Prostate gland (tissue), 2 donors: Measurements from ENCODE around the gene PCDHAC2. TPM values are rescaled to one million over a fixed set of nuclear protein-coding genes. Genes with fewer than 3 reads are reported as not detected.

Experiments
- DNase-seq: peaks from one replicate; pipeline ENCODE4 v3.0.0-alpha.2; 2019; ENCODE audit warnings: low spot score
- H3K27ac ChIP-seq, 2 donors: fragments of 200-600 bp; sonication (generic); 2 replicates each; pipeline ENCODE4 v1.5.1; 2017 to 2019
- H3K27me3 ChIP-seq: fragments of 200-600 bp; sonication (generic); replicated peaks from 2 replicates; pipeline ENCODE4 v1.5.1; 2019; ENCODE audit not compliant: insufficient read depth
- H3K36me3 ChIP-seq, 2 donors: fragments of 200-600 bp; sonication (generic); 1 replicate in 1 of 2; 2 replicates in 1 of 2; pipeline versions ENCODE4 v1.5.1 to v1.8.1; 2017 to 2019
- H3K4me1 ChIP-seq: fragments of 200-600 bp; sonication (generic); replicated peaks from 2 replicates; pipeline ENCODE4 v1.5.1; 2019
- H3K4me3 ChIP-seq, 2 donors: fragments of 200-600 bp; sonication (generic); 2 replicates each; pipeline ENCODE4 v1.5.1; 2017 to 2019
- H3K9me3 ChIP-seq: fragments of 200-600 bp; sonication (generic); 2 replicates; pipeline ENCODE4 v1.5.1; 2017
- CTCF ChIP-seq, 4 experiments: fragments of 200-600 bp in 2 of 4; fragments of 450-650 bp in 2 of 4; sonication (generic) in 2 of 4; IDR thresholded peaks; 1 replicate in 3 of 4; 2 replicates in 1 of 4; pipeline ENCODE4 v1.5.1; 2016 to 2019; ENCODE audit warnings: antibody characterized with exemption in 4 of 4, mild to moderate bottlenecking in 2 of 4, moderate library complexity in 2 of 4
- POLR2A ChIP-seq: fragments of 450-650 bp; IDR thresholded peaks from one replicate; pipeline ENCODE4 v1.6.1; 2016; ENCODE audit warnings: antibody characterized with exemption, mild to moderate bottlenecking
- POLR2AphosphoS5 ChIP-seq: sonication (generic); formaldehyde crosslinking; IDR thresholded peaks from one replicate; pipeline ENCODE4 v1.6.1; 2017; ENCODE audit warnings: antibody characterized with exemption
- WGBS: methylation state at CpG from one replicate; pipeline ENCODE4 v1.1.5; 2018; 5-methylcytosine and 5-hydroxymethylcytosine counted together
- intact Hi-C: fragments of 100-400 bp; cut with DNase I; formaldehyde crosslinking; loops from one replicate; pipeline ENCODE4 v1.14.2; 2022
- total RNA-seq, 2 donors: library from RNA; depleted of rRNA; stranded (reverse); fragments of >200 nt; gene quantifications; one replicate each; pipeline ENCODE4 v1.1.0, GENCODE V29; 2016

PCDHAC2 gene
- total RNA-seq, 2 donors from 2014 or later, result 6.8 to 11.6 TPM

DNA sequence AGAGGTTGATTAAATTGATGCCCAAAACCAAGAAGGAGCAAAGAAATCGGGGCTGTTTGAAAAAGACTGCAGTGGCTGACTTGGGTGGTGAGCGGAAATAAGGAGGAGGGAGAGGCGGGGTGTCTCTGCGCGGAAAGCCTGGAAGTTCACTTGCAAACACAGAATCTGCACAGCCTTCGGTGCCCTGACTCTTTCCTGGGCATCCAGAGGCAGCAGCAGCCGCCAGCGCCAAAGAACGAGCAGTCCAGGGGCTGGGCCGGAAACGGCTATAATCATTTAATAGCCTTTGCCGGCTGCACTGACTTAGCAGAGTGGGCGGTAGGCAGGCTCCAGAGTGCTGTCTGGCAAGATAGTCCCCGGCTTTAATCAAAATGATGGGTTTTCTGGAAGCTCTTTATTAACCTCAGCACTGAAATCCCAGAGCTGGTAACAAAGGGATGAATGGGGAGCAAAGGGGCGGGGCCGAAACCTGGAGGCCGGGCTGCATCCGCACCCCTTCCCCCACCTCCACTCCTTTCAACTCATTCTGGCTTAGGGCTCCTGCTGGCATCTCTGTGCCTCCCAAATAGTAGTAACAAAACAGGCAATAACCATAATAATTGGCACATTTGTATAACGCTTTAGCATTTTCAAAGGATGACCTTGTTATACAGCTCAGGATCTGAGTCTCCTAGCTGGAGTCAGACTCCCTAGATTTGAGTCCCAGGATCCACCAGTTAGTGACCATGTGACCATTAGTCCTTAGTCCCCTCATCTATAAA is 35.7 kb downstream of the PCDHAC2 start:
- Histone ChIP-seq H3K36me3 (no peaks in the 10 kb centered on the region), H3K4me3 (no peak overlapping the region), H3K27me3 (no peaks in the 10 kb centered on the region), H3K4me1 (no peaks in the 10 kb centered on the region), H3K9me3 (no peaks in the 10 kb centered on the region), H3K27ac (no peak overlapping the region)
- intact Hi-C loops, result no loop called here
- TF ChIP-seq POLR2A (no peak), CTCF (IDR thresholded peaks at IDR 0.05) (no peak), POLR2AphosphoS5 (no peak)
- no peak for DNase-seq
- 2% methylated on average over 19 of the region's 19 CpGs for WGBS

DNA sequence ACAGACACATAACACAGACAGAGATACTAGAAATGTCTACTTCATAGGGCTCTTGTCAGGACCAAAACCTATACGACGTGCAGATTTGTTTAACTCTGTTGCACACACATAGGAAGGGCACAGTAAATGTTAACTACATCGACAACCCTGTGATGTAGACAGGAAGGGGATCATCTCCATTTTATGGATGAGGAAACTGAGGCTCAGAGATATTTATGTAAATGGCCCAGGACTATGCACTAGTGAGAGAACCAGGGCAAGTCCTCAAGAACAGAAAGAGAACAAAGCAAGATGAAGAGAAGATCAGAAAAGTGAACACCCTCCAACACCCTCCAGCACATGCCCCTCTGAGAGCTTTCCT is 36.3 kb downstream of the PCDHAC2 start:
- intact Hi-C loops, result no loop called here
- 54% methylated on average over 3 of the region's 3 CpGs for WGBS
- no peaks in the 10 kb centered on the region for H3K4me1 ChIP-seq
- no peaks in the 10 kb centered on the region for H3K9me3 ChIP-seq
- no peaks in the 10 kb centered on the region for H3K27me3 ChIP-seq
- no peak for DNase-seq
- H3K4me3 ChIP-seq, result no peak overlapping the region
- no peak overlapping the region for H3K27ac ChIP-seq
- H3K36me3 ChIP-seq, result no peaks in the 10 kb centered on the region
- TF ChIP-seq POLR2AphosphoS5 (no peak), CTCF (IDR thresholded peaks at IDR 0.05) (no peak), POLR2A (no peak)

DNA sequence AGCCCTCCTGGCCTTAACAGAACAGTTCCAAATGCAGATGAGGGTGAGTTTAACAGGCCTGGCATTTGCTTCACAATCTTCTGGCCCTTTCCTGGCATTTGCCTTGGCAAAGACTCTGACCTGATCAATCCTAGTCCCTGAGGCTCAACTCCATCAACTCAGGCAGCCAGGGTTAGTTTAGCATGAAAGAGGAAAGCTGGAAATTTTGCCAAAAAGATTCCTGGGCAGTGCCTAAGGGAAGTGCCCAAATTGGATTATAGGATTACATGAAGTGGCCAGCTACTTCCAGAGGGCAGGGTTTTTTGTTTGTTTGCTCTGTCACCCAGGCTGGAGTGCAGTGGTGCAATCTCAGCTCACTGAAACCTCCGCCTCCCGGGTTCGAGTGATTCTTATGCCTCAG is 36.8 kb downstream of the PCDHAC2 start:
- 100% methylated on average over 3 of the region's 3 CpGs for WGBS
- H3K9me3 ChIP-seq, result no peaks in the 10 kb centered on the region
- TF ChIP-seq POLR2AphosphoS5, result no peak
- TF ChIP-seq CTCF (IDR thresholded peaks at IDR 0.05), result no peak
- TF ChIP-seq POLR2A, result no peak

GRCh38 chr5:141003791-141004611 is 37.7 kb downstream of the PCDHAC2 start:
- no peak for DNase-seq
- TF ChIP-seq POLR2AphosphoS5, result no peak
- TF ChIP-seq POLR2A, result no peak
- TF ChIP-seq CTCF (IDR thresholded peaks at IDR 0.05), result no peak
- Histone ChIP-seq H3K36me3 (no peaks in the 10 kb centered on the region), H3K9me3 (no peaks in the 10 kb centered on the region), H3K4me3 (no peak overlapping the region), H3K27me3 (no peaks in the 10 kb centered on the region), H3K27ac (no peak overlapping the region), H3K4me1 (no peaks in the 10 kb centered on the region)
- intact Hi-C loops, result no loop called here
- 38% methylated on average over 4 of the region's 4 CpGs for WGBS

More for the DNA sequence above, 36.8 kb downstream of the PCDHAC2 start:
- Histone ChIP-seq H3K27me3 (no peaks in the 10 kb centered on the region), H3K4me1 (no peaks in the 10 kb centered on the region), H3K4me3 (no peak overlapping the region), H3K27ac (no peak overlapping the region), H3K36me3 (no peaks in the 10 kb centered on the region)
- no peak for DNase-seq
- intact Hi-C loops, result no loop called here

GRCh38 chr5:141007791-141008190 is 41.5 kb downstream of the PCDHAC2 start:
- intact Hi-C loops, result no loop called here
- DNase-seq, result no peak
- Histone ChIP-seq H3K27ac (no peak overlapping the region), H3K4me3 (no peak overlapping the region), H3K9me3 (no peaks in the 10 kb centered on the region), H3K4me1 (no peaks in the 10 kb centered on the region), H3K27me3 (no peaks in the 10 kb centered on the region), H3K36me3 (no peaks in the 10 kb centered on the region)
- no peak for TF ChIP-seq POLR2AphosphoS5
- TF ChIP-seq POLR2A, result no peak
- TF ChIP-seq CTCF (IDR thresholded peaks at IDR 0.05), result no peak
